HepG2 (cell line): ENCODE data around the gene SEMA3B. TPM values are rescaled to one million over a fixed set of nuclear protein-coding genes. Genes with fewer than 3 reads are reported as not detected.

ENCODE experiments used
- BCL3 ChIP-seq: sonication (generic); formaldehyde crosslinking; IDR thresholded peaks from 2 replicates; pipeline ENCODE4 v1.5.1; 2020; ENCODE audit warnings: mild to moderate bottlenecking, missing genetic modification reagents, moderate library complexity
- CHD4 ChIP-seq: fragments of 200-600 bp; sonication (generic); IDR thresholded peaks from 2 replicates; pipeline ENCODE4 v1.7.0; 2017; ENCODE audit warnings: mild to moderate bottlenecking, low read length, borderline replicate concordance
- CREB3 ChIP-seq: sonication (generic); formaldehyde crosslinking; IDR thresholded peaks from 2 replicates; pipeline ENCODE4 v1.5.0; 2020; ENCODE audit warnings: missing genetic modification reagents
- CSRNP2 ChIP-seq: sonication (generic); formaldehyde crosslinking; conservative IDR thresholded peaks from 2 replicates; pipeline ENCODE4 v1.8.0; 2022; ENCODE audit warnings: low read depth, missing genetic modification reagents
- EHMT2 ChIP-seq: fragments of 200-600 bp; sonication (generic); IDR thresholded peaks from 2 replicates; pipeline ENCODE4 v1.7.0; 2017; ENCODE audit warnings: antibody characterized with exemption, low read depth, low read length, borderline replicate concordance
- GMEB2 ChIP-seq: IDR thresholded peaks from 2 replicates; pipeline ENCODE4 v1.6.1; 2016; ENCODE audit warnings: missing biosample characterization, missing genetic modification reagents, low read depth
- MLX ChIP-seq: IDR thresholded peaks from 2 replicates; pipeline ENCODE4 v1.6.1; 2016
- NR0B2 ChIP-seq: sonication (generic); formaldehyde crosslinking; IDR thresholded peaks from 2 replicates; pipeline ENCODE4 v1.4.0; 2020; ENCODE audit warnings: mild to moderate bottlenecking, missing genetic modification reagents
- RFXAP ChIP-seq: sonication (generic); formaldehyde crosslinking; IDR thresholded peaks from 2 replicates; pipeline ENCODE4 v1.4.0; 2020; ENCODE audit warnings: missing genetic modification reagents, borderline replicate concordance
- STAT5B ChIP-seq: sonication (generic); formaldehyde crosslinking; IDR thresholded peaks from 2 replicates; pipeline ENCODE4 v1.4.0; 2020; ENCODE audit warnings: missing genetic modification reagents
- TFDP1 ChIP-seq: IDR thresholded peaks from 2 replicates; pipeline ENCODE4 v1.6.1; 2016; ENCODE audit warnings: missing compliant biosample characterization, missing genetic modification reagents, borderline replicate concordance
- ZC3H13 ChIP-seq: sonication (generic); formaldehyde crosslinking; IDR thresholded peaks from 2 replicates; pipeline ENCODE4 v1.8.1; 2023; ENCODE audit warnings: mild to moderate bottlenecking, missing genetic modification reagents, moderate library complexity
- ZNF33B ChIP-seq: sonication (generic); formaldehyde crosslinking; IDR thresholded peaks from 2 replicates; pipeline ENCODE4 v1.5.1; 2020; ENCODE audit warnings: mild to moderate bottlenecking, missing genetic modification reagents
- ZNF354B ChIP-seq: sonication (generic); formaldehyde crosslinking; IDR thresholded peaks from 2 replicates; pipeline ENCODE4 v1.8.0; 2022; ENCODE audit warnings: mild to moderate bottlenecking, missing genetic modification reagents
- ZNF414 ChIP-seq: sonication (generic); formaldehyde crosslinking; IDR thresholded peaks from 2 replicates; pipeline ENCODE4 v1.5.0; 2020; ENCODE audit warnings: missing genetic modification reagents
- ZXDC ChIP-seq: sonication (generic); formaldehyde crosslinking; IDR thresholded peaks from 2 replicates; pipeline ENCODE4 v1.5.0; 2020; ENCODE audit warnings: mild to moderate bottlenecking, missing genetic modification reagents
- polyA plus RNA-seq, 8 experiments: library from polyadenylated mRNA; depleted of rRNA in 3 of 8; stranded (reverse) in 7 of 8; unstranded in 1 of 8; fragments of >200 nt; fragmentation: Illumina TruSeq in 4 of 8; extraction: Trizol in 4 of 8; gene quantifications; 2 replicates each; pipeline versions ENCODE4 v1.2.1 to v1.2.3, GENCODE V29; 2011 to 2016; ENCODE audit warnings: low read depth in 4 of 8, missing spikeins in 1 of 8, mixed read lengths in 1 of 8; ENCODE audit not compliant: insufficient read depth in 1 of 8
- total RNA-seq, 5 experiments: library from RNA; depleted of rRNA; stranded (reverse); fragments of >200 nt; fragmentation: Illumina TruSeq; extraction: Trizol; gene quantifications; 2 replicates each; pipeline ENCODE4 v1.2.3, GENCODE V29; 2016; ENCODE audit warnings: low read depth in 1 of 5

SEMA3B gene
- total and polyA plus RNA-seq, 2 of the 13 experiments (the other 11 are each of a cell fraction or from before 2014, with no cell fraction given), result 93.2 to 158 TPM

GRCh38 chr3:50227390-50228183 lies 41.4 kb upstream of the SEMA3B start (continued):
- TF ChIP-seq ZNF414 (CRISPR knock-in tag), result peak; percentile 89; the same call in 1 of the 2 replicates
- 0 out of 2 replicates have a peak, but pooled peaks have one; percentile 49 for TF ChIP-seq MLX (CRISPR knock-in tag)
- no peak for TF ChIP-seq CREB3 (CRISPR knock-in tag)
- TF ChIP-seq TFDP1, result peak; percentile 94
- TF ChIP-seq GMEB2 (CRISPR knock-in tag), result no peak
- no peak for TF ChIP-seq EHMT2
- no peak for TF ChIP-seq CSRNP2 (CRISPR knock-in tag)
- TF ChIP-seq ZC3H13 (CRISPR knock-in tag), result peak; percentile 85; the same call in 1 of the 2 replicates
- TF ChIP-seq ZNF354B (CRISPR knock-in tag), result no peak
- no peak for TF ChIP-seq ZXDC (CRISPR knock-in tag)
- TF ChIP-seq CHD4, result no peak
- TF ChIP-seq STAT5B (CRISPR knock-in tag), result no peak
- TF ChIP-seq RFXAP, result peak; percentile 71
- TF ChIP-seq NR0B2 (CRISPR knock-in tag), result no peak
- TF ChIP-seq ZNF33B, result no peak
- 0 out of 2 replicates have a peak, but pooled peaks have one; percentile 27 for TF ChIP-seq BCL3 (CRISPR knock-in tag)
